ENCODE results near the gene PIM2. TPM values are rescaled to one million over a fixed set of nuclear protein-coding genes. Genes with fewer than 3 reads are reported as not detected.
A peak's percentile ranks its signal among the peaks of the same experiment; 100 is the strongest.

Gene PIM2
- total and polyA plus RNA-seq, 2 of the 13 experiments (the other 11 are each of a cell fraction or from before 2014, with no cell fraction given), result 14.4 to 15.8 TPM

DNA sequence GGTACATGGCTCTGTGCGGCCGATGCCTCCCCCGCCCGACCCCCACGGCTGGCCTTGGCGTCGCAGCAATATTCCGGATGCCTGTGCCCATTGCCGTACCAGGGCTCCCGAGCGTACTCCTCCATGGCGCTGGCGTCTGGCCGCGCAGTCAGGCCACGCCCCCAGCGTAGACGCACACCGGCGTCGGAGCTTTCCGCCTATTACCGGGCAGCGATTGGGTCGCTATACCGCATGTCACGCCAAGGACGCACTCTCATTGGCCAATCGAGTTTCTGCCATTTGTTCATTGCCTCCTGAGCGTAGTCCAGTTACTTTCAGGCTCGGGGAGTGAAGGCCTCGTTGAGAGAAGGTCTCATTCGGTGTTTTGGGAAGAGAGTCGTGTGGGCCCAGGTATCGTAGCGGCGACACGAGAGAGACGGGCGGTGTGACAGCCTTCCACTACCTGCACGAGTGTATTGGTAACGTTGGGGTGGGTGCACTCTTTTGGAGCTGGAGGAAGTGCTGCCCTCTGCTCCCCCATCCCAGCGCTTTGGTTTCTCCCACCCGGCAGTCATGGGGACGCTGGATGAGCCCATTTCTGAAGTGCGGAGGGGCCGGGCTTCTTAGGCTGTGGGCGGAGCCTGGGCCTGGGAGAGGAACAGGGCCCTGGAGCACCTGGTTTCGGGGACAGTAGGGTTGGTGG lies 21.1 kb downstream of the PIM2 start, which contains the start of the genes PQBP1 and TIMM17B (continued):
- TF ChIP-seq, protein P1, sequence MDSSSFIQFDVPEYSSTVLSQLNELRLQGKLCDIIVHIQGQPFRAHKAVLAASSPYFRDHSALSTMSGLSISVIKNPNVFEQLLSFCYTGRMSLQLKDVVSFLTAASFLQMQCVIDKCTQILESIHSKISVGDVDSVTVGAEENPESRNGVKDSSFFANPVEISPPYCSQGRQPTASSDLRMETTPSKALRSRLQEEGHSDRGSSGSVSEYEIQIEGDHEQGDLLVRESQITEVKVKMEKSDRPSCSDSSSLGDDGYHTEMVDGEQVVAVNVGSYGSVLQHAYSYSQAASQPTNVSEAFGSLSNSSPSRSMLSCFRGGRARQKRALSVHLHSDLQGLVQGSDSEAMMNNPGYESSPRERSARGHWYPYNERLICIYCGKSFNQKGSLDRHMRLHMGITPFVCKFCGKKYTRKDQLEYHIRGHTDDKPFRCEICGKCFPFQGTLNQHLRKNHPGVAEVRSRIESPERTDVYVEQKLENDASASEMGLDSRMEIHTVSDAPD (CRISPR knock-in tag; IDR thresholded peaks at IDR 0.05), result 0 out of 2 replicates have a peak, but pooled peaks have one; percentile 30
- TF ChIP-seq IRF2 (CRISPR knock-in tag; IDR thresholded peaks at IDR 0.05) (no peak), ZNF256 (CRISPR knock-in tag; conservative IDR thresholded peaks at IDR 0.05) (no peak), ZNF644 (CRISPR knock-in tag; IDR thresholded peaks at IDR 0.05; ENCODE audit: low read depth) (no peak), ZFP36L1 (CRISPR knock-in tag; IDR thresholded peaks at IDR 0.05) (no peak), ZNF329 (CRISPR knock-in tag; IDR thresholded peaks at IDR 0.05; ENCODE audit: low read depth) (0 out of 2 replicates have a peak, but pooled peaks have one; percentile 36), ZNF317 (CRISPR knock-in tag; IDR thresholded peaks at IDR 0.05) (0 out of 2 replicates have a peak, but pooled peaks have one; percentile 47), RBFOX2 (IDR thresholded peaks at IDR 0.05; ENCODE audit: low read depth, low read length) (peak; percentile 85), ZMYM2 (CRISPR knock-in tag; IDR thresholded peaks at IDR 0.05) (no peak), SATB2 (CRISPR knock-in tag; IDR thresholded peaks at IDR 0.05) (no peak; the same call in 1 of the 2 replicates), TRIM24 (CRISPR knock-in tag; IDR thresholded peaks at IDR 0.05) (no peak), WIZ (CRISPR knock-in tag; IDR thresholded peaks at IDR 0.05) (no peak), ZSCAN29 (CRISPR knock-in tag; conservative IDR thresholded peaks at IDR 0.05) (no peak), FOXK2 (IDR thresholded peaks at IDR 0.05) (peak; percentile 79), ZNF563 (CRISPR knock-in tag; IDR thresholded peaks at IDR 0.05) (0 out of 2 replicates have a peak, but pooled peaks have one; percentile 34), DMAP1 (CRISPR knock-in tag; IDR thresholded peaks at IDR 0.05) (peak; percentile 48; the same call in 1 of the 2 replicates), NR3C1 (CRISPR knock-in tag; IDR thresholded peaks at IDR 0.05) (no peak), ZBTB8A (CRISPR knock-in tag; IDR thresholded peaks at IDR 0.05; ENCODE audit: borderline replicate concordance, low read depth) (no peak), POLR2AphosphoS5 (IDR thresholded peaks at IDR 0.05; ENCODE audit: low read depth, low read length) (peak; percentile 92), RELA (CRISPR knock-in tag; IDR thresholded peaks at IDR 0.05) (no peak)
- TF ChIP-seq, protein P2, sequence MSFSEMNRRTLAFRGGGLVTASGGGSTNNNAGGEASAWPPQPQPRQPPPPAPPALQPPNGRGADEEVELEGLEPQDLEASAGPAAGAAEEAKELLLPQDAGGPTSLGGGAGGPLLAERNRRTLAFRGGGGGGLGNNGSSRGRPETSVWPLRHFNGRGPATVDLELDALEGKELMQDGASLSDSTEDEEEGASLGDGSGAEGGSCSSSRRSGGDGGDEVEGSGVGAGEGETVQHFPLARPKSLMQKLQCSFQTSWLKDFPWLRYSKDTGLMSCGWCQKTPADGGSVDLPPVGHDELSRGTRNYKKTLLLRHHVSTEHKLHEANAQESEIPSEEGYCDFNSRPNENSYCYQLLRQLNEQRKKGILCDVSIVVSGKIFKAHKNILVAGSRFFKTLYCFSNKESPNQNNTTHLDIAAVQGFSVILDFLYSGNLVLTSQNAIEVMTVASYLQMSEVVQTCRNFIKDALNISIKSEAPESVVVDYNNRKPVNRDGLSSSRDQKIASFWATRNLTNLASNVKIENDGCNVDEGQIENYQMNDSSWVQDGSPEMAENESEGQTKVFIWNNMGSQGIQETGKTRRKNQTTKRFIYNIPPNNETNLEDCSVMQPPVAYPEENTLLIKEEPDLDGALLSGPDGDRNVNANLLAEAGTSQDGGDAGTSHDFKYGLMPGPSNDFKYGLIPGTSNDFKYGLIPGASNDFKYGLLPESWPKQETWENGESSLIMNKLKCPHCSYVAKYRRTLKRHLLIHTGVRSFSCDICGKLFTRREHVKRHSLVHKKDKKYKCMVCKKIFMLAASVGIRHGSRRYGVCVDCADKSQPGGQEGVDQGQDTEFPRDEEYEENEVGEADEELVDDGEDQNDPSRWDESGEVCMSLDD (CRISPR knock-in tag; IDR thresholded peaks at IDR 0.05; ENCODE audit: borderline replicate concordance), result no peak
- TF ChIP-seq, protein P3, sequence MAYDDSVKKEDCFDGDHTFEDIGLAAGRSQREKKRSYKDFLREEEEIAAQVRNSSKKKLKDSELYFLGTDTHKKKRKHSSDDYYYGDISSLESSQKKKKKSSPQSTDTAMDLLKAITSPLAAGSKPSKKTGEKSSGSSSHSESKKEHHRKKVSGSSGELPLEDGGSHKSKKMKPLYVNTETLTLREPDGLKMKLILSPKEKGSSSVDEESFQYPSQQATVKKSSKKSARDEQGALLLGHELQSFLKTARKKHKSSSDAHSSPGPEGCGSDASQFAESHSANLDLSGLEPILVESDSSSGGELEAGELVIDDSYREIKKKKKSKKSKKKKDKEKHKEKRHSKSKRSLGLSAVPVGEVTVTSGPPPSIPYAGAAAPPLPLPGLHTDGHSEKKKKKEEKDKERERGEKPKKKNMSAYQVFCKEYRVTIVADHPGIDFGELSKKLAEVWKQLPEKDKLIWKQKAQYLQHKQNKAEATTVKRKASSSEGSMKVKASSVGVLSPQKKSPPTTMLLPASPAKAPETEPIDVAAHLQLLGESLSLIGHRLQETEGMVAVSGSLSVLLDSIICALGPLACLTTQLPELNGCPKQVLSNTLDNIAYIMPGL (CRISPR knock-in tag; IDR thresholded peaks at IDR 0.05; ENCODE audit: borderline replicate concordance in 1 of 2, low read depth in 1 of 2), result peak in 1 of 2 experiments; percentile 38; a peak in 1 of 4 replicates
- TF ChIP-seq, protein P4, sequence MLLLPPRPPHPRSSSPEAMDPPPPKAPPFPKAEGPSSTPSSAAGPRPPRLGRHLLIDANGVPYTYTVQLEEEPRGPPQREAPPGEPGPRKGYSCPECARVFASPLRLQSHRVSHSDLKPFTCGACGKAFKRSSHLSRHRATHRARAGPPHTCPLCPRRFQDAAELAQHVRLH (CRISPR knock-in tag; IDR thresholded peaks at IDR 0.05; ENCODE audit: borderline replicate concordance, low read depth), result no peak
- TF ChIP-seq, protein P5, sequence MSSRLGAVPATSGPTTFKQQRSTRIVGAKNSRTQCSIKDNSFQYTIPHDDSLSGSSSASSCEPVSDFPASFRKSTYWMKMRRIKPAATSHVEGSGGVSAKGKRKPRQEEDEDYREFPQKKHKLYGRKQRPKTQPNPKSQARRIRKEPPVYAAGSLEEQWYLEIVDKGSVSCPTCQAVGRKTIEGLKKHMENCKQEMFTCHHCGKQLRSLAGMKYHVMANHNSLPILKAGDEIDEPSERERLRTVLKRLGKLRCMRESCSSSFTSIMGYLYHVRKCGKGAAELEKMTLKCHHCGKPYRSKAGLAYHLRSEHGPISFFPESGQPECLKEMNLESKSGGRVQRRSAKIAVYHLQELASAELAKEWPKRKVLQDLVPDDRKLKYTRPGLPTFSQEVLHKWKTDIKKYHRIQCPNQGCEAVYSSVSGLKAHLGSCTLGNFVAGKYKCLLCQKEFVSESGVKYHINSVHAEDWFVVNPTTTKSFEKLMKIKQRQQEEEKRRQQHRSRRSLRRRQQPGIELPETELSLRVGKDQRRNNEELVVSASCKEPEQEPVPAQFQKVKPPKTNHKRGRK (CRISPR knock-in tag; IDR thresholded peaks at IDR 0.05), result no peak

Data from HepG2 (cell line).